ENCODE measurements around the gene WNT3A. TPM values are rescaled to one million over a fixed set of nuclear protein-coding genes. Genes with fewer than 3 reads are reported as not detected.
A peak's percentile ranks its signal among the peaks of the same experiment; 100 is the strongest.

WNT3A gene
- total RNA-seq, 1 experiment from 2014 or later, result not detected

GRCh38 chr1:228091084-228091483, 84.3 kb downstream of the WNT3A start:
- no peak for TF ChIP-seq CTCF (IDR thresholded peaks at IDR 0.05; ENCODE audit: unreplicated experiment)
- intact Hi-C loops (cut with micrococcal nuclease; ENCODE audit: unreplicated experiment), result no loop called here
- Mint-ChIP-seq H3K9me3 (ENCODE audit: low read depth, unreplicated experiment) (peaks cover 8% of the 10 kb centered on the region), H3K27me3 (ENCODE audit: unreplicated experiment) (no peaks in the 10 kb centered on the region), H3K4me1 (ENCODE audit: low read depth, unreplicated experiment) (peaks cover 68% of the 10 kb centered on the region), H3K27ac (ENCODE audit: unreplicated experiment) (no peak overlapping the region), H3K4me3 (ENCODE audit: low read depth, unreplicated experiment) (no peak overlapping the region), H3K36me3 (ENCODE audit: insufficient read depth, unreplicated experiment) (peaks cover 100% of the 10 kb centered on the region)
- CTCF ChIA-PET, result interaction anchor here (1.2 kb wide), 1 partner anchor 87 kb away, joined by 4 read pairs; no protein-coding TSS in a partner anchor
- DNase-seq, result no peak
- no TSS peak for BruUV-seq (replicated peaks)

GRCh38 chr1:228092342-228093049, 85.7 kb downstream of the WNT3A start:
- Mint-ChIP-seq H3K27me3 (ENCODE audit: unreplicated experiment) (no peaks in the 10 kb centered on the region), H3K9me3 (ENCODE audit: low read depth, unreplicated experiment) (peaks cover 8% of the 10 kb centered on the region), H3K4me1 (ENCODE audit: low read depth, unreplicated experiment) (peaks cover 54% of the 10 kb centered on the region), H3K36me3 (ENCODE audit: insufficient read depth, unreplicated experiment) (peaks cover 100% of the 10 kb centered on the region), H3K27ac (ENCODE audit: unreplicated experiment) (no peak overlapping the region), H3K4me3 (ENCODE audit: low read depth, unreplicated experiment) (no peak overlapping the region)
- intact Hi-C loops (cut with micrococcal nuclease; ENCODE audit: unreplicated experiment), result no loop called here
- BruUV-seq (replicated peaks), result no TSS peak
- CTCF ChIA-PET, result no interaction called here
- TF ChIP-seq CTCF (IDR thresholded peaks at IDR 0.05; ENCODE audit: unreplicated experiment), result no peak
- no peak for DNase-seq

GRCh38 chr1:228093050-228093906, 86.5 kb downstream of the WNT3A start:
- no peak for TF ChIP-seq CTCF (IDR thresholded peaks at IDR 0.05; ENCODE audit: unreplicated experiment)
- Mint-ChIP-seq H3K36me3 (ENCODE audit: insufficient read depth, unreplicated experiment) (peaks cover 100% of the 10 kb centered on the region), H3K27me3 (ENCODE audit: unreplicated experiment) (no peaks in the 10 kb centered on the region), H3K4me3 (ENCODE audit: low read depth, unreplicated experiment) (no peak overlapping the region), H3K4me1 (ENCODE audit: low read depth, unreplicated experiment) (peaks cover 47% of the 10 kb centered on the region), H3K9me3 (ENCODE audit: low read depth, unreplicated experiment) (peaks cover 8% of the 10 kb centered on the region), H3K27ac (ENCODE audit: unreplicated experiment) (no peak overlapping the region)
- no peak for DNase-seq
- CTCF ChIA-PET, result no interaction called here
- no TSS peak for BruUV-seq (replicated peaks)
- intact Hi-C loops (cut with micrococcal nuclease; ENCODE audit: unreplicated experiment), result no loop called here

GRCh38 chr1:228094432-228095016, 87.7 kb downstream of the WNT3A start:
- intact Hi-C loops (cut with micrococcal nuclease; ENCODE audit: unreplicated experiment), result no loop called here
- H3K9me3 Mint-ChIP-seq (ENCODE audit: low read depth, unreplicated experiment), result peaks cover 8% of the 10 kb centered on the region
- TF ChIP-seq CTCF (IDR thresholded peaks at IDR 0.05; ENCODE audit: unreplicated experiment), result no peak
- CTCF ChIA-PET, result no interaction called here
- peaks cover 100% of the 10 kb centered on the region for H3K36me3 Mint-ChIP-seq (ENCODE audit: insufficient read depth, unreplicated experiment)
- BruUV-seq (replicated peaks), result no TSS peak
- H3K4me1 Mint-ChIP-seq (ENCODE audit: low read depth, unreplicated experiment), result peaks cover 34% of the 10 kb centered on the region
- no peak overlapping the region for H3K4me3 Mint-ChIP-seq (ENCODE audit: low read depth, unreplicated experiment)
- H3K27ac Mint-ChIP-seq (ENCODE audit: unreplicated experiment), result peak overlapping the region; percentile 14
- no peaks in the 10 kb centered on the region for H3K27me3 Mint-ChIP-seq (ENCODE audit: unreplicated experiment)
- DNase-seq, result no peak

Data from Calu3 (cell line).